Mesothelial cell of epicardium (in vitro differentiated cells): ENCODE data around the gene GADD45G. TPM values are rescaled to one million over a fixed set of nuclear protein-coding genes. Genes with fewer than 3 reads are reported as not detected.

Experiments used
- DNase-seq, 2 experiments: peaks; one replicate each; pipeline ENCODE4 v3.0.0; 2021; ENCODE audit warnings: low spot score in 2 of 2; ENCODE audit not compliant: unreplicated experiment in 2 of 2
- H3K27ac Mint-ChIP-seq: 2 replicates; pipeline ENCODE4 v1.8.0; 2021; ENCODE audit warnings: mixed read lengths
- H3K27me3 Mint-ChIP-seq: 2 replicates; pipeline ENCODE4 v1.8.0; 2021; ENCODE audit warnings: low read depth, mixed read lengths
- H3K36me3 Mint-ChIP-seq: 2 replicates; pipeline ENCODE4 v1.8.0; 2021; ENCODE audit warnings: mixed read lengths
- H3K4me1 Mint-ChIP-seq: 2 replicates; pipeline ENCODE4 v1.8.0; 2021; ENCODE audit warnings: mixed read lengths
- H3K4me3 Mint-ChIP-seq: 2 replicates; pipeline ENCODE4 v1.8.0; 2021; ENCODE audit warnings: mild to moderate bottlenecking, moderate library complexity, mixed read lengths
- H3K9me3 Mint-ChIP-seq: 2 replicates; pipeline ENCODE4 v1.8.0; 2021; ENCODE audit warnings: mixed read lengths
- total RNA-seq: library from RNA; stranded (reverse); gene quantifications from 3 replicates; pipeline ENCODE4 v1.2.1, GENCODE V29; 2021
- TF ChIP-seq, protein P1 (sequence below): fragments of 200-600 bp; sonication (generic); IDR thresholded peaks from one replicate; pipeline ENCODE4 v1.5.0; 2021; ENCODE audit warnings: antibody characterized with exemption; ENCODE audit not compliant: unreplicated experiment

Gene GADD45G
- total RNA-seq, 1 donor from 2014 or later = 1.8 TPM

- Mint-ChIP-seq H3K4me1 (peaks cover 8% of the 10 kb centered on the region), H3K27ac (no peak overlapping the region), H3K4me3 (no peak overlapping the region), H3K27me3 (no peaks in the 10 kb centered on the region), H3K36me3 (no peaks in the 10 kb centered on the region), H3K9me3 (no peaks in the 10 kb centered on the region)
- DNase-seq = no peak
- TF ChIP-seq, protein P1, sequence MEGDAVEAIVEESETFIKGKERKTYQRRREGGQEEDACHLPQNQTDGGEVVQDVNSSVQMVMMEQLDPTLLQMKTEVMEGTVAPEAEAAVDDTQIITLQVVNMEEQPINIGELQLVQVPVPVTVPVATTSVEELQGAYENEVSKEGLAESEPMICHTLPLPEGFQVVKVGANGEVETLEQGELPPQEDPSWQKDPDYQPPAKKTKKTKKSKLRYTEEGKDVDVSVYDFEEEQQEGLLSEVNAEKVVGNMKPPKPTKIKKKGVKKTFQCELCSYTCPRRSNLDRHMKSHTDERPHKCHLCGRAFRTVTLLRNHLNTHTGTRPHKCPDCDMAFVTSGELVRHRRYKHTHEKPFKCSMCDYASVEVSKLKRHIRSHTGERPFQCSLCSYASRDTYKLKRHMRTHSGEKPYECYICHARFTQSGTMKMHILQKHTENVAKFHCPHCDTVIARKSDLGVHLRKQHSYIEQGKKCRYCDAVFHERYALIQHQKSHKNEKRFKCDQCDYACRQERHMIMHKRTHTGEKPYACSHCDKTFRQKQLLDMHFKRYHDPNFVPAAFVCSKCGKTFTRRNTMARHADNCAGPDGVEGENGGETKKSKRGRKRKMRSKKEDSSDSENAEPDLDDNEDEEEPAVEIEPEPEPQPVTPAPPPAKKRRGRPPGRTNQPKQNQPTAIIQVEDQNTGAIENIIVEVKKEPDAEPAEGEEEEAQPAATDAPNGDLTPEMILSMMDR = no peak
These were observed 31.0 kb downstream of the GADD45G start for GRCh38 chr9:89635816-89636215.

DNA sequence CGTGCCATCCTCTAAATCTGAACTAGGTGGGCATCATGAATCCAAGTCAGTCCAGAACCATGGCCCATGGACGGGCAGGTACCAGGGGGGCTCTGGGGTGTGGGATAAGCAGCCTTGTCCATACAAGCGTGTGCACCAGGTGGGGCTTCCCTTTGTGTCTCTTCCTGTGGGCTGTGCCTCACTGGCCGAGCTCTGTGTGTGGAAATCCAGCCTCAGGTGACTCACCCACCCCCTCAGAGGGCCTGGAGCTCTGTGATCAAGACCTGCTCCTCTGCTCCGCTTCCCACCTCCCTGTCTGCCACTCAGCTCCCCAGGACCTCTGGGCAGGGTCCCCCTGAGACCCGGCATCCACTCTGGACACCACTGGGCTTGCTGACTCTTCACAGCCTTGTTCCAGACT is 33.0 kb downstream of the GADD45G start:
- Mint-ChIP-seq H3K9me3 (no peaks in the 10 kb centered on the region), H3K27me3 (no peaks in the 10 kb centered on the region), H3K36me3 (no peaks in the 10 kb centered on the region), H3K4me1 (peaks cover 5% of the 10 kb centered on the region), H3K4me3 (no peak overlapping the region), H3K27ac (no peak overlapping the region)
- TF ChIP-seq, protein P1 = no peak
- DNase-seq = no peak

GRCh38 chr9:89638359-89638758 is 33.5 kb downstream of the GADD45G start:
- no peak overlapping the region for H3K4me3 Mint-ChIP-seq
- H3K27me3 Mint-ChIP-seq = no peaks in the 10 kb centered on the region
- no peak for DNase-seq
- no peaks in the 10 kb centered on the region for H3K36me3 Mint-ChIP-seq
- H3K4me1 Mint-ChIP-seq = peaks cover 5% of the 10 kb centered on the region
- H3K27ac Mint-ChIP-seq = no peak overlapping the region
- TF ChIP-seq, protein P1 = no peak
- no peaks in the 10 kb centered on the region for H3K9me3 Mint-ChIP-seq

GRCh38 chr9:89638893-89639292 is 34.1 kb downstream of the GADD45G start:
- no peaks in the 10 kb centered on the region for H3K27me3 Mint-ChIP-seq
- peaks cover 5% of the 10 kb centered on the region for H3K4me1 Mint-ChIP-seq
- TF ChIP-seq, protein P1 = no peak
- H3K27ac Mint-ChIP-seq = no peak overlapping the region
- DNase-seq = no peak
- H3K36me3 Mint-ChIP-seq = no peaks in the 10 kb centered on the region
- H3K9me3 Mint-ChIP-seq = no peaks in the 10 kb centered on the region
- H3K4me3 Mint-ChIP-seq = no peak overlapping the region

- TF ChIP-seq, protein P1 = no peak
- DNase-seq = no peak
- no peak overlapping the region for H3K4me3 Mint-ChIP-seq
- H3K27me3 Mint-ChIP-seq = no peaks in the 10 kb centered on the region
- H3K36me3 Mint-ChIP-seq = no peaks in the 10 kb centered on the region
- no peaks in the 10 kb centered on the region for H3K9me3 Mint-ChIP-seq
- H3K4me1 Mint-ChIP-seq = peaks cover 5% of the 10 kb centered on the region
- H3K27ac Mint-ChIP-seq = no peak overlapping the region
These were observed 34.6 kb downstream of the GADD45G start for GRCh38 chr9:89639367-89639795.

DNA sequence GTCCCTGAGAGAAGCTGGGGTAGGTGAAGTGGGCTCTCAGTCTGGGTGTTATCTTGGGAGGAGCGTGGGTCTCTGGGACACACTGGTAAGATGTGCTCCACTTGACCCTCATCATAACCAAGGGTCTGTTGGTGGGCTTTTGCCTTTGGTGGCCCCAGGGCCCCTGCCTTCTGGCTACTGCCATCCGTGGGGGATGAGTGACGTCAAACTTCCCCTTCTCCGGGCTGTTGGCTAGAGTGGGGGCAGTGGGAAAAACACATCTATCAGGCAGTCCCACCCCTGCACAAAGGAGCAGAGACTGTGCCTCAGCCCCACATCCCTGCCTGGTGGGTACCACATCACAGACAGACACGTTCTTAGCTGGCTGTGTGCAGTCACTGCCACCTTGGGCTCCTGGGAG is 35.1 kb downstream of the GADD45G start:
- Mint-ChIP-seq H3K36me3 (no peaks in the 10 kb centered on the region), H3K9me3 (no peaks in the 10 kb centered on the region), H3K27ac (no peak overlapping the region), H3K4me1 (peaks cover 2% of the 10 kb centered on the region), H3K27me3 (no peaks in the 10 kb centered on the region), H3K4me3 (no peak overlapping the region)
- DNase-seq = no peak
- TF ChIP-seq, protein P1 = no peak
